Neural cell (in vitro differentiated cells): Measurements from ENCODE around the gene SIX6. TPM values are rescaled to one million over a fixed set of nuclear protein-coding genes. Genes with fewer than 3 reads are reported as not detected.
A peak's percentile ranks its signal among the peaks of the same experiment; 100 is the strongest.

Experiments used
- H2AFZ ChIP-seq: fragments of 200-600, 300-800 bp; sonication (generic), shearing (Covaris generic); 2 replicates; pipeline ENCODE4 v1.6.0; 2014; ENCODE audit warnings: low read depth, mild to moderate bottlenecking, antibody characterized with exemption, low read length, moderate library complexity
- H3F3A ChIP-seq: fragments of 200-600 bp; shearing (Covaris generic); 2 replicates; pipeline ENCODE4 v1.6.1; 2016; ENCODE audit warnings: mild to moderate bottlenecking, moderate library complexity, mixed read lengths, antibody characterized with exemption, low read length; ENCODE audit not compliant: insufficient read depth, poor library complexity, severe bottlenecking
- H3K27ac ChIP-seq: fragments of 200-600, 300-800 bp; sonication (generic), shearing (Covaris generic); 2 replicates; pipeline ENCODE4 v1.5.1; 2014; ENCODE audit warnings: mild to moderate bottlenecking, low read length, moderate library complexity
- H3K27me3 ChIP-seq: fragments of 300-800, 200-600 bp; sonication (generic), shearing (Covaris generic); 2 replicates; pipeline ENCODE4 v1.6.0; 2014; ENCODE audit warnings: mild to moderate bottlenecking, low read depth, low read length, moderate library complexity; ENCODE audit not compliant: insufficient read depth
- H3K36me3 ChIP-seq: fragments of 300-800, 200-600 bp; sonication (generic), shearing (Covaris generic); 2 replicates; pipeline ENCODE4 v1.5.1; 2014; ENCODE audit warnings: mild to moderate bottlenecking, antibody characterized with exemption, low read length, moderate library complexity; ENCODE audit not compliant: insufficient read depth
- H3K4me2 ChIP-seq: fragments of 300-800, 200-600 bp; sonication (generic), shearing (Covaris generic); 2 replicates; pipeline ENCODE4 v1.6.0; 2014; ENCODE audit warnings: mild to moderate bottlenecking, low read length
- H3K4me3 ChIP-seq: fragments of 300-800, 200-600 bp; sonication (generic), shearing (Covaris generic); 2 replicates; pipeline ENCODE4 v1.5.1; 2014; ENCODE audit warnings: mild to moderate bottlenecking, low read length, moderate library complexity
- H3K79me2 ChIP-seq: fragments of 200-600 bp; shearing (Covaris generic); replicated peaks from 2 replicates; pipeline ENCODE4 v1.6.0; 2014; ENCODE audit warnings: mild to moderate bottlenecking, low read length, moderate library complexity; ENCODE audit not compliant: insufficient read depth
- H3K9ac ChIP-seq: fragments of 300-800, 200-600 bp; sonication (generic), shearing (Covaris generic); 2 replicates; pipeline ENCODE4 v1.6.1; 2016; ENCODE audit warnings: mild to moderate bottlenecking, low read length, mixed read lengths
- H3K9me2 ChIP-seq: fragments of 200-600 bp; shearing (Covaris generic); 2 replicates; pipeline ENCODE4 v1.6.1; 2016; ENCODE audit warnings: mild to moderate bottlenecking, low read length, mixed read lengths; ENCODE audit not compliant: insufficient read depth
- H3K9me3 ChIP-seq: fragments of 200-600, 300-800 bp; sonication (generic), shearing (Covaris generic); 2 replicates; pipeline ENCODE4 v1.6.1; 2016; ENCODE audit warnings: mild to moderate bottlenecking, mixed run types, low read length, moderate library complexity, mixed read lengths
- H4K20me1 ChIP-seq: fragments of 200-600 bp; shearing (Covaris generic); 2 replicates; pipeline ENCODE4 v1.6.1; 2016; ENCODE audit warnings: mild to moderate bottlenecking, mixed run types; ENCODE audit not compliant: insufficient read depth
- EP300 ChIP-seq: fragments of 450-650 bp; conservative IDR thresholded peaks from 2 replicates; pipeline ENCODE4 v1.6.1; 2014; ENCODE audit warnings: antibody characterized with exemption, mild to moderate bottlenecking, moderate library complexity; ENCODE audit not compliant: poor library complexity, severe bottlenecking
- EZH2 ChIP-seq: fragments of 200-600, 300-800 bp; shearing (Covaris generic), sonication (generic); IDR thresholded peaks from 2 replicates; pipeline ENCODE4 v1.6.1; 2014; ENCODE audit warnings: antibody characterized with exemption, low read length, borderline replicate concordance, mild to moderate bottlenecking; ENCODE audit not compliant: insufficient read depth, poor library complexity, severe bottlenecking
- MXI1 ChIP-seq: fragments of 450-650 bp; conservative IDR thresholded peaks from 2 replicates; pipeline ENCODE4 v1.6.1; 2014; ENCODE audit warnings: antibody characterized with exemption, mild to moderate bottlenecking; ENCODE audit not compliant: poor library complexity, severe bottlenecking
- POLR2AphosphoS5 ChIP-seq: IDR thresholded peaks from 2 replicates; pipeline ENCODE4 v1.6.1; 2012
- RAD21 ChIP-seq: fragments of 450-650 bp; conservative IDR thresholded peaks from 2 replicates; pipeline ENCODE4 v1.6.1; 2014; ENCODE audit warnings: antibody characterized with exemption, mild to moderate bottlenecking, moderate library complexity
- SMC3 ChIP-seq: fragments of 450-650 bp; conservative IDR thresholded peaks from 2 replicates; pipeline ENCODE4 v1.6.1; 2014; ENCODE audit warnings: antibody characterized with exemption, mild to moderate bottlenecking, moderate library complexity; ENCODE audit not compliant: poor library complexity
- TAF1 ChIP-seq: IDR thresholded peaks from 2 replicates; pipeline ENCODE4 v1.6.1; 2012; ENCODE audit warnings: low read depth
- polyA plus RNA-seq: library from polyadenylated mRNA; depleted of rRNA; stranded (reverse); fragments of >200 nt; gene quantifications from 2 replicates; pipeline ENCODE4 v1.2.3, GENCODE V29; 2014
- TF ChIP-seq, protein P1 (sequence below): IDR thresholded peaks from 2 replicates; pipeline ENCODE4 v1.6.1; 2012; ENCODE audit warnings: borderline replicate concordance
- TF ChIP-seq, protein P2 (sequence below): fragments of 450-650 bp; IDR thresholded peaks from 2 replicates; pipeline ENCODE4 v1.5.1; 2014; ENCODE audit warnings: antibody characterized with exemption, mild to moderate bottlenecking, moderate library complexity; ENCODE audit not compliant: poor library complexity, severe bottlenecking

The SIX6 gene
- polyA plus RNA-seq, 1 donor from 2014 or later, result not detected

GRCh38 chr14:60544659-60545058 lies 35.7 kb downstream of the SIX6 start:
- H3K36me3 ChIP-seq, result no peaks in the 10 kb centered on the region
- H3K4me3 ChIP-seq, result no peak overlapping the region
- TF ChIP-seq EP300 (no peak), POLR2AphosphoS5 (no peak)
- no peaks in the 10 kb centered on the region for H3K79me2 ChIP-seq
- H3K9ac ChIP-seq, result no peak overlapping the region
- no peak overlapping the region for H3K27ac ChIP-seq
- no peaks in the 10 kb centered on the region for H4K20me1 ChIP-seq
- H3F3A ChIP-seq, result no peaks in the 10 kb centered on the region
- H3K4me2 ChIP-seq, result no peak overlapping the region
- no peak overlapping the region for H2AFZ ChIP-seq
- H3K9me3 ChIP-seq, result no peaks in the 10 kb centered on the region
- H3K27me3 ChIP-seq, result no peaks in the 10 kb centered on the region
- H3K9me2 ChIP-seq, result no peaks in the 10 kb centered on the region

DNA sequence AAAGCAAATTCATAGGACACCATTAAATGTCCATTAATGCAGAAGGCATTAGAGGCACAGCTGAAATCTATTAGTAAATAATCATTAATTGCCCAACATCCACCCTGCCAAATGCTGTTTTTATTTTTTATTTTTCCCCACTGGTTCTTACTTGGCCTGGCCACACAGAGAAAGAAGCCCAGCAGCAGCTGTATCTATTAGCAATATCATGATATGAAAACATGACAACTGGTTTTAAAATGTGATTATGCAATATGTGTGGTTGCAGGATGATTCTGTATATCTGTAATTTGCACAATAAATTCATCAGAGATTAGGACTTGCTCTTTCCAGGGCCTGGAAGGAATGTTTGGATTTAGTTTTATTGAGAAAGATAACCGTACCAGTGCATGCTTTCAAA lies 44.9 kb downstream of the SIX6 start:
- no peak overlapping the region for H3K4me3 ChIP-seq
- H3K4me2 ChIP-seq, result no peak overlapping the region
- H3K9me3 ChIP-seq, result no peaks in the 10 kb centered on the region
- no peaks in the 10 kb centered on the region for H3K36me3 ChIP-seq
- no peak overlapping the region for H3K27ac ChIP-seq
- no peaks in the 10 kb centered on the region for H3K9me2 ChIP-seq
- H4K20me1 ChIP-seq, result no peaks in the 10 kb centered on the region
- H3F3A ChIP-seq, result no peaks in the 10 kb centered on the region
- no peak for TF ChIP-seq EP300
- no peak for TF ChIP-seq TAF1
- TF ChIP-seq EZH2, result no peak
- TF ChIP-seq SMC3, result no peak
- no peak for TF ChIP-seq RAD21
- no peak for TF ChIP-seq POLR2AphosphoS5
- TF ChIP-seq, protein P1, sequence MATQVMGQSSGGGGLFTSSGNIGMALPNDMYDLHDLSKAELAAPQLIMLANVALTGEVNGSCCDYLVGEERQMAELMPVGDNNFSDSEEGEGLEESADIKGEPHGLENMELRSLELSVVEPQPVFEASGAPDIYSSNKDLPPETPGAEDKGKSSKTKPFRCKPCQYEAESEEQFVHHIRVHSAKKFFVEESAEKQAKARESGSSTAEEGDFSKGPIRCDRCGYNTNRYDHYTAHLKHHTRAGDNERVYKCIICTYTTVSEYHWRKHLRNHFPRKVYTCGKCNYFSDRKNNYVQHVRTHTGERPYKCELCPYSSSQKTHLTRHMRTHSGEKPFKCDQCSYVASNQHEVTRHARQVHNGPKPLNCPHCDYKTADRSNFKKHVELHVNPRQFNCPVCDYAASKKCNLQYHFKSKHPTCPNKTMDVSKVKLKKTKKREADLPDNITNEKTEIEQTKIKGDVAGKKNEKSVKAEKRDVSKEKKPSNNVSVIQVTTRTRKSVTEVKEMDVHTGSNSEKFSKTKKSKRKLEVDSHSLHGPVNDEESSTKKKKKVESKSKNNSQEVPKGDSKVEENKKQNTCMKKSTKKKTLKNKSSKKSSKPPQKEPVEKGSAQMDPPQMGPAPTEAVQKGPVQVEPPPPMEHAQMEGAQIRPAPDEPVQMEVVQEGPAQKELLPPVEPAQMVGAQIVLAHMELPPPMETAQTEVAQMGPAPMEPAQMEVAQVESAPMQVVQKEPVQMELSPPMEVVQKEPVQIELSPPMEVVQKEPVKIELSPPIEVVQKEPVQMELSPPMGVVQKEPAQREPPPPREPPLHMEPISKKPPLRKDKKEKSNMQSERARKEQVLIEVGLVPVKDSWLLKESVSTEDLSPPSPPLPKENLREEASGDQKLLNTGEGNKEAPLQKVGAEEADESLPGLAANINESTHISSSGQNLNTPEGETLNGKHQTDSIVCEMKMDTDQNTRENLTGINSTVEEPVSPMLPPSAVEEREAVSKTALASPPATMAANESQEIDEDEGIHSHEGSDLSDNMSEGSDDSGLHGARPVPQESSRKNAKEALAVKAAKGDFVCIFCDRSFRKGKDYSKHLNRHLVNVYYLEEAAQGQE, result no peak
- H3K79me2 ChIP-seq, result no peaks in the 10 kb centered on the region
- no peak overlapping the region for H2AFZ ChIP-seq
- H3K27me3 ChIP-seq, result no peaks in the 10 kb centered on the region
- no peak overlapping the region for H3K9ac ChIP-seq

DNA sequence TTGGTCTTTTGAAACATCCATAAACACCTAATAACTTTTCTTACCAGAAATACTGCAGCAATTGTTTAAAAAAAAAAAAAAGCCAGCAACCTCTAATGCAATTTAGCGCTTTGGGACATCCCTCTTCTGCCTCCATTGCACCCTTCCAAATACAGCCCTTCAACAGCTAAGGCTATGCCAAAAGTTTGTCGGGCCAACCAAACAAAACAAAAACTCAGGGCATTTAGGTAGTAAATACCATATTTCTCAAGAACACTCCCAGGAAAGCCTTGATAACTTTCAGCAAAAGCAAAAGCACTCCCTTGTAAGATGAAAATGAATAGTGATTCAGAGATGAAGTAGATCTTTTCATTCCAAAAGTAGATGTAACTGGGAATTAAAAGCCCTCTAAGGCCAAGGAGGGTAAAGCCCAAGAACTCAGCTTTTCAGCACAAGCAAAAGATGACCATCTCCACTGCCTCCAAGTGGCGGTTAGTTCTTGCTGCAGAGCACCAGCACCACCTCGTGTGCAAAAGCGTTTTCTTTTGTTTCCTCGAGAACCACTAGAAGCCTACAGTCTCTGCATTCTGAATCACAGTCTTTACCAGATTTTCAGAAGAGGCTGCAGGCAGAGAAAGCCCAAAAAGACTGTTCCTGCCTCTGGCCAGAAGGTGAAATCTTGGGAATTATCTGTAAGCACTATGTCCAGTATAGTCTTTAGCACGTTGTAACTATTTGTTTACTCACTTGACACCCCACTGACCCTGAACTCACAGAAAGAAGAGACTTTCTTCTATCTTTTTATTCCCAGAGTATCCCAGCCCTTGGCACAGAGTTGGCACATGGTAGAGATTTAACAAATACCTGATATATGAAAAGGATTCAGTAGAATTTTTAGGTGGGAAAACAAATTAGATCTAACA lies 53.1 kb downstream of the SIX6 start:
- Histone ChIP-seq H3K9me3 (no peaks in the 10 kb centered on the region), H3K79me2 (no peaks in the 10 kb centered on the region), H2AFZ (no peak overlapping the region), H3K27ac (no peak overlapping the region), H3K27me3 (no peaks in the 10 kb centered on the region), H3K4me2 (no peak overlapping the region), H4K20me1 (no peaks in the 10 kb centered on the region), H3F3A (no peaks in the 10 kb centered on the region), H3K4me3 (no peak overlapping the region), H3K36me3 (no peaks in the 10 kb centered on the region), H3K9me2 (no peaks in the 10 kb centered on the region), H3K9ac (no peak overlapping the region)
- TF ChIP-seq, protein P2, sequence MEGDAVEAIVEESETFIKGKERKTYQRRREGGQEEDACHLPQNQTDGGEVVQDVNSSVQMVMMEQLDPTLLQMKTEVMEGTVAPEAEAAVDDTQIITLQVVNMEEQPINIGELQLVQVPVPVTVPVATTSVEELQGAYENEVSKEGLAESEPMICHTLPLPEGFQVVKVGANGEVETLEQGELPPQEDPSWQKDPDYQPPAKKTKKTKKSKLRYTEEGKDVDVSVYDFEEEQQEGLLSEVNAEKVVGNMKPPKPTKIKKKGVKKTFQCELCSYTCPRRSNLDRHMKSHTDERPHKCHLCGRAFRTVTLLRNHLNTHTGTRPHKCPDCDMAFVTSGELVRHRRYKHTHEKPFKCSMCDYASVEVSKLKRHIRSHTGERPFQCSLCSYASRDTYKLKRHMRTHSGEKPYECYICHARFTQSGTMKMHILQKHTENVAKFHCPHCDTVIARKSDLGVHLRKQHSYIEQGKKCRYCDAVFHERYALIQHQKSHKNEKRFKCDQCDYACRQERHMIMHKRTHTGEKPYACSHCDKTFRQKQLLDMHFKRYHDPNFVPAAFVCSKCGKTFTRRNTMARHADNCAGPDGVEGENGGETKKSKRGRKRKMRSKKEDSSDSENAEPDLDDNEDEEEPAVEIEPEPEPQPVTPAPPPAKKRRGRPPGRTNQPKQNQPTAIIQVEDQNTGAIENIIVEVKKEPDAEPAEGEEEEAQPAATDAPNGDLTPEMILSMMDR, result peak; percentile 90
- TF ChIP-seq, protein P1, result no peak
- no peak for TF ChIP-seq EP300
- peak; percentile 90 for TF ChIP-seq RAD21
- TF ChIP-seq POLR2AphosphoS5, result no peak
- no peak for TF ChIP-seq MXI1
- TF ChIP-seq EZH2, result no peak
- no peak for TF ChIP-seq TAF1
- peak; percentile 85 for TF ChIP-seq SMC3
